Activated CD4-positive, alpha-beta T cell treated with anti-CD3 and anti-CD28 coated beads, Interleukin-2, amount 50 U/mL, for 24 hours (primary cell): ENCODE data around the gene PATL1.
A peak's percentile ranks its signal among the peaks of the same experiment; 100 is the strongest.

Experiments used
- DNase-seq, 2 donors: peaks; one replicate each; pipeline ENCODE4 v3.0.0-alpha.2; 2020; ENCODE audit warnings: low read depth in 1 of 2, low spot score in 1 of 2

Gene PATL1

DNA sequence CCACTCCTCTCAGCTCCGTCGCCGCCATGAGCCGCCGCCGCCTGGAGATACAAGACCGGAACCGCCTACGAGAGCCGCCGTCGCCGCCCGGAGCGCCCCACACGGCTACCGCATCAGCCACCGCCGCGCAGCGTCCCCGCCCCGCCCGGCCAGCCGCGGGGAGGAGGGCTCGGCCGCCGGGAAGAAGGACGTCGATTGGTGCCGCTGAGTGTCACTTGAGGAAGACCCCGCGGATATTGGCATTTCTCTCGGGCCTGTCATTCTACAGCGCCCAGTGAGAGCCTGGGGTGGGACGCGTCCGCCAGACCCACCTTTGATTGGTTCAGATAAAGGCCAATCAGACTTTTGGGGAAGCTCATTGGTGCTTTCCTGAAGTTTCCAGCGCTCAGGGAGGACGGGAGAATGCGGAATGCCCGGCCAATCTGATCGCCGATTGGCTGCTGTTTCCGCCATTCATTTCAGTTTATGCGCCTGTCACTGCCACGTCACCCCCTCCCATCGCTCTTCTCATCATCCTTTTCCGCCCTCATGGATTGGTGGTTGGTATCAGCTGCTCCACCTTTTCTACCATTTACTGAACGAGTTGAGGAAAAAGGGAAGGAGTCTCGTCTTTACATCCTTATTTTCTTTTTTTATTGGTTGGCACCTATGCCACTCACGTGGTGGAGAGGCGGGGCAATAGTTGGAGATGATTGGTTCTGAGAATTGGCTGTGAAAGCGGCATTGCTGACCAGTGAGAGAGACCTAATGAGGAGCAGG is 53.0 kb downstream of the PATL1 start, which contains the start of gene OSBP:
Gene OSBP (minus strand): TSS at position 138 of the 759 bp plus-strand sequence. CDS start 110 bp downstream, at position 28.
- DNase-seq = peak; percentile 91 to 98

GRCh38 chr11:59615120-59615636 is 53.7 kb downstream of the PATL1 start:
- peak; percentile 35 to 46 for DNase-seq

DNA sequence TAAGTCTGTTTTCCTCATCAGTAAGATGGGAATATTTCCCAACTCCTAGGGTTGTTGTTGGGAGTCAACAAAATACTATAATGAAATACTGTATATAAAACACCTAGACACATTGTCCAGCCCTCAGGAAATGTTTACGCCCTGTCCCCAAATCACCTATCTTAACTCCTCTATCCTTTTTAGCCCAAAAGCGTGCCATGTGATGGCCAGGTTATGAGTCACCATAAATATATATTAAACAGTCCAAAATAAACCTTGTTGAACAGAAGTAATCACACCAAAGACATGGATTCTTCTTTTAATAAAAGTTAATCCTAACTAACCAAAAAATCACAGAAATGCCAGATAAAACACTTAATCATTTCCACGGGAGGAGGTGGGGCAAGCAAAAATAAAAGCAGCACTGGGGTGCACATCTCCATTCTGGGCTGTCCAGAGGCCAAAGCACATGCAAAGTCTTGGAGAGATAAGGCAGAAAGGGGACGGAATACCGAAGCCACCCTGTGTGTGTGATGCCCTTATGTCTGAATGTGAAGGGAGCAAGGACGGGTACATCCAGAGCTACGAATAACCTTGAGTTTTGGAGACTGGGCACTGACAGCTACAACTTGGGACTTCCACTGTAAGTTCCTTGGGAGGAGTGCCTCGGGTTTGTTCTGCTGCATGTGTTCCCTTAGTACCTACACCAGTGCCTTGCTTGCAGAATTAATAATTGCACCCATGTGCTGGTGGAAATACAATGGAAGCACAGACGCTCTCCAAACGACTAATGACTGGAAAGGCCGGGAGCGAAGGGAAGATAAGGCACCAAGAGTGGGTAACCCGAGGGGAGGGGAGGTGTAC is 54.3 kb downstream of the PATL1 start:
- no peak for DNase-seq

GRCh38 chr11:59611570-59612565 is 57.0 kb downstream of the PATL1 start:
- no peak for DNase-seq

- DNase-seq = no peak
These were observed 58.5 kb downstream of the PATL1 start for GRCh38 chr11:59610289-59610688.

DNA sequence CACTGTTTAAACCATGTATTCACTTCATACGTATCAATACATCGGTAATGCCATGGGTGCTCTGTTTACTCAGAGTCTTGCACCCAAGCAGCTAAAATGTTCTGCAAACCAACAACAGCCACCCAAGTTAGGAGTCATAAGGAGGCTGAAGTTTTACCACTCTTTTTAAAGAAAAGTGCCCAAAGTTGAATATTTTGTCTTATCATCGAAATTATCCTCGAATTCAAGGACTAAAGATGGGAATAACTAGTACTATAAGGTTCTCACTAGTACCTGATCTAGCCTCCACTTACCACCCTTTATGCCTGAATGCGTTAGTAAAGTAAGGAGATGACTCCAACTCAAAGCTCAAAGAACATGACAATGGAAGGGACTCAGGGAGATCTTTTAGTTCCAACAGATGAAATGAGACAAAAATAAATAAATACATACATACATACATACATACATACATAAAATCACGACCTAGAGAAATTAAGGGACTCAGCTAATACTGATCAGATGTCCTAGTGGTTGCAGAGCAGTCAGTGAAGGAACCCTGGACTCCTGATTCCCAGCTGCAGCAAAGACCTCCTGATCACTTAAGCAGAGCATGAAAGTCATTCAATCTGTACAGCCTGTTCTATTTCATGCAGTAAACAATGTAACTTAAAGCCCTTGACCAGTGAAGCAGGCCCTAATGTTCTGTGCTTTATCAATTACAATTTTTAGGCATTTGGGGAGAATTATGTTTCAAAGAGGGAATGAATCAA is 61.0 kb downstream of the PATL1 start:
- DNase-seq = no peak

DNA sequence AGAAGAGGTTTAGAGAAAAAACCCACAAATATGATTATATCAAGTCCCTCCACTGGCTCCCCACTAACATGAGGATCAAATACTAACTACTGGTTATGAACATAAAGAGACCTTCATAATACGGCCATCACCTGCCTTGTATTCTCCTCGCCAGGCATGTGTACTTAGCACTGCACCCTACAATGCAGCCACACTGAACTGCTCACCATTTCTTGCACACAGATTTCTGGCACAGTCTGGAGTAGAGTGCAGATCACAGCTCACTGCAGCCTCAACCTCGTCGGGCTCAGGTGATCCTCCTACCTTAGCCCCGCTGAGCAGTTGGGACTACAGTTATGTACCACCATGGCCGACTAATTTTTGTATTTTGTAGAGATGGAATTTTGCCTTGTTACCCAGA is 66.4 kb downstream of the PATL1 start:
- DNase-seq = no peak

DNA sequence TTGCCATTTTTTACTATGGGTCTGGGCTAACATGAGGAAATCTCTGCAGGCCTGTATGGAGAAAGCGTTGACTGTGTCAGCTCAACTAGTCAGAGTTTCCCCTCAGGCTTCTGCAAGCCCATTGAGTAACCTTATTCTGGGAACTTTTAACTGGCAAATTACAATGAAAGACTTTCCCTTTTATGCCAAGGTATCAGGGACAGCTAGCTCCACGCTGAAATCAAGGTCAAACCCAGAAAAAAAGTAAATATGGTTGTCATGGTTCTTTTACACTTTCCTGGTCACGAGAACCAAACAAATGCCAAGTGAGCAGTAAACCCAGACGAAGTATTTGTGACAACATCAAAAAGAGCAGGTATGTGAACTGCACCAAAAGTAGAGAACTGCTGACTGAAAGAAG is 67.0 kb downstream of the PATL1 start:
- DNase-seq = no peak

DNA sequence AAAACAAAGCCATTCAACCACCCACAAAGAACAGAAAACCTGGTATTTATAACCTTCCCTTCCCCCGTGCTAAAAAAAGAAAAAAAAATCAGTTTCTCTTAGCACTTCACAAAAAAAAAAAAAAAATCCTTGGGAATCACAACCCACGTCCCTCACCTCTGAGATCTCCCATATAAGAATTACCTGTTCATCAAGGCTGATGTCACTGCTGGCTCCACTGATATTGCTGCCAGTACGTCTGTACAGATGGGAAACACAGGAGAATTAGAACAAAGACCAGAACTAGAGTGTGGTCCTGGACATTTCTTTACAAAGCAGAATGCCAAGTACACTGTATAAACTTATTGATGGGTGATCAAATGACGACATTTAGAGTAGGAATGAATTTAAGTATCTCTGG is 68.2 kb downstream of the PATL1 start:
- no peak for DNase-seq

DNA sequence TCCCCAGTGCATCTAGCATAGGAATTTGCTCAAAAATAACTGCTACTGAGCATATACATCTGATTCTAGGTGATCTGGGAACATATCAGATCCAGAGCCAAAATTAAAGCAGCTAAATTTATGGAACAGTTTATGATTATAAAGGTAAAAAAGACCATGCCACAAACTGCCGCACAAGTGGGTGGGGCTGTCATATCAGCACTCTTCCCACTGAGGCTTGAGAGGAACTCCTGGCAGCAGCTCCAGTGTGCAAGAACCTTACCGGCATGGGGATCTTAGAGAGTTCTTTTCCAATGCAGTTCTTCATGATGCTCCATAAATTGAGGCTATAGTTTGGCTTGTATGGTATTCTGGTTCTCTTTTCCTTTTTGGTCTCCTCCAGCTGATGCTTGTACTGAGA is 68.6 kb downstream of the PATL1 start:
- DNase-seq = no peak

- DNase-seq = no peak
These were observed 69.9 kb downstream of the PATL1 start for GRCh38 chr11:59598961-59599360.
